ENCODE measurements around the gene AGBL5.
A peak's percentile ranks its signal among the peaks of the same experiment; 100 is the strongest.
"Not testable (repeated sequence)": the region's sequence is repeated elsewhere in the genome, so short reads cannot be mapped to it uniquely, and the experiment has no call there.

AGBL5 gene

DNA sequence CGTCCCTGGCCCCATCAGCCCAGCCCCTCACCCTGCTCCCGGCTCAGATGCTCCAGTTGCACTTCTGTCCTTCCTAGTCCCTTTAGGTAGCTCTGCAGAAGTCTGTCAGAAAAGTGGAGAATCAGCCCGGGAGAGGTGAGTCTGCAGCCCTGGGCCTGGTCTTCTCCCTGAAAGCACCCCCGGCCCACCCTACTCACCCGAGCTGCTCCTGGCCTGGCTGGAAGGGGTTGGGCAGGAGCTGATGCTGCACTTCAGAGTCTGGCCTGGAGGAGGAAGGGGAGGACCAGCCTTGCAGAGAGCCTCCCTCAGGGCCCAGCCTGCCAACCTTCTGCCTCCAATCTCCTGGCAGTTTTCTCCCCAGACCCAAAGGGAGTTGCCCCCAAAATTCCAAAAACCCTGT is 50.9 kb downstream of the AGBL5 start:
- H3K4me3 ChIP-seq (ENCODE audit: low read depth, low read length) = no peak overlapping the region
- ChIA-PET POLR2A (interaction anchor here (0.6 kb wide), 1 partner anchor 143 kb away, joined by 3 read pairs; no protein-coding TSS in a partner anchor), CTCF (interaction anchor here (0.6 to 4.9 kb wide), 6 partner anchors 67 to 582 kb away, joined by 3 to 42 read pairs (median 4); no protein-coding TSS in a partner anchor)
- peaks cover 0 to 21% of the 10 kb centered on the region in 2 experiments; a peak in 1 of 3 replicates for H3K36me3 ChIP-seq (ENCODE audit: control insufficient read depth in 2 of 2, insufficient read depth in 1 of 2, low read length in 2 of 2)
- H3K4me1 ChIP-seq (ENCODE audit: control insufficient read depth, insufficient read depth, low read length) = no peaks in the 10 kb centered on the region
- TF ChIP-seq KLF7 (tag by site-specific recombination; IDR thresholded peaks at IDR 0.05; ENCODE audit: borderline replicate concordance) (no peak), ZNF514 (tag by site-specific recombination; IDR thresholded peaks at IDR 0.05) (no peak)
- H3K27ac ChIP-seq (ENCODE audit: extremely low read depth, low read depth, low read length) = no peak overlapping the region
- H3K9me3 ChIP-seq (ENCODE audit: control insufficient read depth, insufficient read depth, low read depth, low read length) = no peaks in the 10 kb centered on the region

DNA sequence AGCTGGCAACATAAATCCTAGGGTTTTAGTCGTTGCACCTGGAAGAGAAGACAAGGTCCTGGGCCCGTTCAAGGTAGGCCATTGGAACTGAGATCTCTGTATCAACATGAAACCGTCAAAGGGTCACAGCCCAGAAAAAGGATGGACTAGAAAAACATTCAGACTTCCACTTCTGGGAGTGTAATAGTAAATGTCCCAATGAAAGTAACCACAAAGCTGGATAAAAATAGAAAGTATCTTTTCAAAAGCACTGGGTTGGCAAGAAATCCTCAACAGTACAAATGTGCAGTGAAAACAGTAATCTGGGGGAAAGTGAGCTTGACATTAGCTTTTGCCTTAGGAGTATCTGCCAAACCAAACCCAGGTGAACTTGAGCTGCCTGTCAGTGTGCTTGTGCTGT is 54.5 kb downstream of the AGBL5 start:
- ChIA-PET POLR2A (no interaction called here), CTCF (interaction anchor here (0.7 to 1.3 kb wide), 4 partner anchors 9 to 174 kb away, joined by 3 to 6 read pairs (median 5); no protein-coding TSS in a partner anchor)
- no peaks in the 10 kb centered on the region for H3K4me1 ChIP-seq (ENCODE audit: control insufficient read depth, insufficient read depth, low read length)

DNA sequence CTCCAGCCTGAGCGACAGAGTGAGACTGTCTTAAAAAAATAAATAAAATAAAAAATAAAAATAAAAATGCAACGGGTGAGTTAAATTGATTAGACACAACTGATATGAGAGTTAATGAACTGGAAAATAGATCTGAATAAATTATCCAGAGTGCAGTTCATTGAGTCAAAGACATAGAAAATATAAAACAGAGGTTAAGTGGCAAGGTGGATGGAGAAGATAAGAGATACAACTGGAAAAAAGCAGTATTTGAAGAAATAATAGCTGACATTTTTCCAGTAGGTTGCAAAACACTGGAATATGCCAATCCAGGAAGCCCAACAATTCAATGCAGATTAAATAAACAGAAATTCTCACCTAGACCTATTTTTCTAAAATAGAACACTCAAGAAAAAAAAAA is 56.8 kb downstream of the AGBL5 start:
- no peak overlapping the region for H3K4me3 ChIP-seq (ENCODE audit: low read depth, low read length)
- CTCF ChIA-PET = interaction anchor here (1.6 to 1.8 kb wide), 2 partner anchors 9 to 195 kb away, joined by 5 to 6 read pairs; no protein-coding TSS in a partner anchor
- no peak overlapping the region for H3K27ac ChIP-seq (ENCODE audit: extremely low read depth, low read depth, low read length)
- H3K9me3 ChIP-seq (ENCODE audit: control insufficient read depth, insufficient read depth, low read depth, low read length) = no peaks in the 10 kb centered on the region
- no peaks in the 10 kb centered on the region for H3K4me1 ChIP-seq (ENCODE audit: control insufficient read depth, insufficient read depth, low read length)
- H3K36me3 ChIP-seq (ENCODE audit: control insufficient read depth in 2 of 2, insufficient read depth in 1 of 2, low read length in 2 of 2) = no peaks in the 10 kb centered on the region; a peak in 1 of 3 replicates
- POLR2A ChIA-PET = interaction anchor here (0.7 to 1.1 kb wide), 2 partner anchors 26 to 321 kb away, joined by 5 to 6 read pairs; partner anchors contain the start of gene PREB
- TF ChIP-seq ZNF394 (tag by site-specific recombination; IDR thresholded peaks at IDR 0.05; ENCODE audit: borderline replicate concordance) (no peak), ZNF416 (tag by site-specific recombination; IDR thresholded peaks at IDR 0.05) (no peak), GLIS1 (tag by site-specific recombination; IDR thresholded peaks at IDR 0.05) (no peak), ZFP37 (tag by site-specific recombination; IDR thresholded peaks at IDR 0.05) (no peak)

More for the DNA sequence above, 54.5 kb downstream of the AGBL5 start:
- no peak for TF ChIP-seq ZNF610 (tag by site-specific recombination; IDR thresholded peaks at IDR 0.05; ENCODE audit: borderline replicate concordance)
- peak; percentile 51; the same call in 1 of the 2 replicates for TF ChIP-seq PRDM1 (tag by site-specific recombination; IDR thresholded peaks at IDR 0.05)
- Histone ChIP-seq H3K4me3 (ENCODE audit: low read depth, low read length) (no peak overlapping the region), H3K36me3 (ENCODE audit: control insufficient read depth in 2 of 2, insufficient read depth in 1 of 2, low read length in 2 of 2) (no peaks in the 10 kb centered on the region; a peak in 1 of 3 replicates), H3K27ac (ENCODE audit: extremely low read depth, low read depth, low read length) (no peak overlapping the region), H3K9me3 (ENCODE audit: control insufficient read depth, insufficient read depth, low read depth, low read length) (no peaks in the 10 kb centered on the region)

DNA sequence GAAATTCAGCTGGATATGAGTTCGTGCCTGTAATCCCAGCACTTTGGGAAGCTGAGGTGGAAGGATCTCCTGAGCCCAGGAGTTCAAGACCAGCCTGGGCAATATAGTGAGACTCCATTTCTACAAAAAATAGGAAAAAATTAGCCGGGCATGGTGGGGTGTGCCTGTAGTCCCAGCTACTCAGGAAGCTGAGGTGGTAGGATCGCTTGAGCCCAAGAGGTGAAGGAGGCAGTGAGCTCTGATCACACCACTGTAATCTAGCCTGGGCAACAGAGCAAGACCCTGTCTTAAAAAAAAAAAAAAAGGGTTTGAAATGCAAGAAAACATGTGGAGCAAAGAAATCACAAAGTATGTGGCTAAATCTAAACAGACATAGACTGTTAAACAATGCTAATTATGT is 57.6 kb downstream of the AGBL5 start:
- Histone ChIP-seq H3K4me1 (ENCODE audit: control insufficient read depth, insufficient read depth, low read length) (no peaks in the 10 kb centered on the region), H3K4me3 (ENCODE audit: low read depth, low read length) (no peak overlapping the region), H3K27ac (ENCODE audit: extremely low read depth, low read depth, low read length) (no peak overlapping the region), H3K9me3 (ENCODE audit: control insufficient read depth, insufficient read depth, low read depth, low read length) (no peaks in the 10 kb centered on the region), H3K36me3 (ENCODE audit: control insufficient read depth in 2 of 2, insufficient read depth in 1 of 2, low read length in 2 of 2) (no peaks in the 10 kb centered on the region; a peak in 1 of 3 replicates)
- ChIA-PET POLR2A (interaction anchor here (1.1 kb wide), 1 partner anchor 25 kb away, joined by 6 read pairs; the partner anchor contains the start of gene PREB), CTCF (interaction anchor here (0.6 to 1.8 kb wide), 6 partner anchors 10 to 212 kb away, joined by 3 to 6 read pairs (median 5); no protein-coding TSS in a partner anchor)
- TF ChIP-seq ZBTB1 (tag by site-specific recombination; IDR thresholded peaks at IDR 0.05) = no peak
- no peak for TF ChIP-seq ZBTB21 (tag by site-specific recombination; IDR thresholded peaks at IDR 0.05)
- TF ChIP-seq ZNF121 (tag by site-specific recombination; IDR thresholded peaks at IDR 0.05) = peak; percentile 81; the same call in 1 of the 2 replicates
- TF ChIP-seq ZNF24 (tag by site-specific recombination; IDR thresholded peaks at IDR 0.05) = no peak
- no peak for TF ChIP-seq ZBTB7A (tag by site-specific recombination; IDR thresholded peaks at IDR 0.05; ENCODE audit: low read depth)

DNA sequence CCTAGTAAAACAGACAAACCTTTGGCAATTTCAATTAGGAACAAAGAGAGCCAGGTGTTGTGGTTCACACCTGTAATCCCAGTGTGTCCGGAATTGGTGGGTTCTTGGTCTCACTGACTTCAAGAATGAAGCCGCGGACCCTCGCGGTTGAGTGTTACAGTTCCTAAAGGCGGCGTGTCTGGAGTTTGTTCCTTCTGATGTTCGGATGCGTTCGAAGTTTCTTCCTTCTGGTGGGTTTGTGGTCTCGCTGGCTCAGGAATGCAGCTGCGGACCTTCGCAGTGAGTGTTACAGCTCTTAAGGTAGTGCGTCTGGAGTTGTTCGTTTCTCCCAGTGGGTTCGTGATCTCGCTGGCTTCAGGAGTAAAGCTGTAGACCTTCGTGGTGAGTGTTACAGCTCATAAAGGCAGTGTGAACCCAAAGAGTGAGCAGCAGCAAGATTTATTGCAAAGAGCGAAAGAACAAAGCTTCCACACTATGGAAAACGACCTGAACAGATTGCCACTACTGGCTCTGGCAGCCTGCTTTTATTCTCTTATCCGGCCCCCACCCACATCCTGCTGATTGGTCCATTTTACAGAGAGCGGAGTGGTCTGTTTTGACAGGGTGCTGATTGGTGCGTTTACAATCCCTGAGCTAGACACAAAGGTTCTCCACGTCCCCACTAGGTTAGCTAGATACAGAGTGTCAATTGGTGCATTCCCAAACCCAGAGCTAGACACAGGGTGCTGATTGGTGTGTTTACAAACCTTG is 59.3 kb downstream of the AGBL5 start:
- POLR2A ChIA-PET; H3K4me1 ChIP-seq (ENCODE audit: control insufficient read depth, insufficient read depth, low read length); H3K36me3 ChIP-seq (ENCODE audit: control insufficient read depth in 2 of 2, insufficient read depth in 1 of 2, low read length in 2 of 2); H3K4me3 ChIP-seq (ENCODE audit: low read depth, low read length); H3K27ac ChIP-seq (ENCODE audit: extremely low read depth, low read depth, low read length); H3K9me3 ChIP-seq (ENCODE audit: control insufficient read depth, insufficient read depth, low read depth, low read length): not testable (repeated sequence)
- CTCF ChIA-PET = interaction anchor here (0.6 to 1.6 kb wide), 4 partner anchors 11 to 138 kb away, joined by 3 to 5 read pairs (median 3); no protein-coding TSS in a partner anchor

DNA sequence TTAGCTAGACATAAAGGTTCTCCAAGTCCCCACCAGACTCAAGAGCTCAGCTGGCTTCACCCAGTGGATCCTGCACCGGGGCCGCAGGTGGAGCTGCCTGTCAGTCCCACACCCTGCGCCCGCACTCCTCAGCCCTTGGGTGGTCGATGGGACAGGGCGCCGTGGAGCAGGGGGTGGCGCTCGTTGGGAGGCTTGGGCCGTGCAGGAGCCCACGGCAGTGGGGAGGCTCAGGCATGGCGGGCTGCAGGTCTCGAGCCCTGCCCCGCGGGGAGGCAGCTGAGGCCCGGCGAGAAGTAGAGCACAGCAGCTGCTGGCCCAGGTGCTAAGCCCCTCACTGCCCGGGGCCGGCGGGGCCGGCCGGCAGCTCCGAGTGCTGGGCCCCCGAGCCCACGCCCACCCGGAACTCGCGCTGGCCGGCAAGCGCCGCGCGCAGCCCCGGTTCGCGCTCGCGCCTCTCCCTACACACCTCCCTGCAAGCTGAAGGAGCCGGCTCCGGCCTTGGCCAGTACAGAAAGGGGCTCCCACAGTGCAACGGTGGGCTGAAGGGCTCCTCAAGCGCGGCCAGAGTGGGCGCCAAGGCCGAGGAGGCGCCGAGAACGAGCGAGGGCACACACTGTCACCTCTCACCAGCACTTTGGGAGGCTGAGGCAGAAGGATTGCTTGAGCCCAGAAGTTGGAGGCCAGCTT is 60.1 kb downstream of the AGBL5 start:
- POLR2A ChIA-PET; H3K9me3 ChIP-seq (ENCODE audit: control insufficient read depth, insufficient read depth, low read depth, low read length); H3K36me3 ChIP-seq (ENCODE audit: control insufficient read depth in 2 of 2, insufficient read depth in 1 of 2, low read length in 2 of 2); H3K4me3 ChIP-seq (ENCODE audit: low read depth, low read length); H3K4me1 ChIP-seq (ENCODE audit: control insufficient read depth, insufficient read depth, low read length); H3K27ac ChIP-seq (ENCODE audit: extremely low read depth, low read depth, low read length): not testable (repeated sequence)
- CTCF ChIA-PET = interaction anchor here (0.6 to 1.7 kb wide), 7 partner anchors 12 to 181 kb away, joined by 3 to 7 read pairs (median 3); no protein-coding TSS in a partner anchor

All from HEK293 (cell line).